Measurements from ENCODE around the gene DYNC2LI1.

Gene DYNC2LI1

DNA sequence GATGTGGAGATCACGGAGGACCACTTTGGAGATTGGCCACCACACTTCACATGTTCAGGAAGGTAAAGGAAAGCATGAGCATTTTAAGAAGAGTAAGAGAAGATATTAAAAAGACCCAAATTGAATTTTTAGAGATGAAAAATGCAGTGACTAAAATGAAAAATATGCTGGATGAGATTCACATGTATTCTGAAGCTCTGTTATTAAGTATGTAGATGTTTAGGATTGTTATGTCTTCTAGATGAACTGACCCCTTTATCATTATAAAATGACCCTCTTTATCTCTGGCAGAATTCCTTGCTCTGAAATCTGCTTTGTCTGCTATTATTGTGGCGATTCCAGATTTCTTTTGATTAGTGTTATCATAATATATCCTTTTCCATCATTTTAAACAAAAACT lies 36.0 kb upstream of the DYNC2LI1 start:
- H3K9me3 ChIP-seq (ENCODE audit: control insufficient read depth, low read length), result no peaks in the 10 kb centered on the region
- no peak overlapping the region for H3K27ac ChIP-seq (ENCODE audit: low read depth, low read length, severe bottlenecking)
- 100% methylated on average over 1 of the region's 2 CpGs; no CpG with 5 or more reads in 1 of the 2 experiments for WGBS, 2 experiments (ENCODE audit: insufficient coverage in 2 of 2)
- no peaks in the 10 kb centered on the region for H3K36me3 ChIP-seq (ENCODE audit: control insufficient read depth, insufficient read depth, low read length)
- peaks cover 5% of the 10 kb centered on the region for H3K4me1 ChIP-seq (ENCODE audit: control insufficient read depth, insufficient read depth, low read length, poor library complexity, severe bottlenecking)
- no peak overlapping the region for H3K4me3 ChIP-seq (ENCODE audit: extremely low read depth, insufficient read depth, low read length, poor library complexity, severe bottlenecking)

DNA sequence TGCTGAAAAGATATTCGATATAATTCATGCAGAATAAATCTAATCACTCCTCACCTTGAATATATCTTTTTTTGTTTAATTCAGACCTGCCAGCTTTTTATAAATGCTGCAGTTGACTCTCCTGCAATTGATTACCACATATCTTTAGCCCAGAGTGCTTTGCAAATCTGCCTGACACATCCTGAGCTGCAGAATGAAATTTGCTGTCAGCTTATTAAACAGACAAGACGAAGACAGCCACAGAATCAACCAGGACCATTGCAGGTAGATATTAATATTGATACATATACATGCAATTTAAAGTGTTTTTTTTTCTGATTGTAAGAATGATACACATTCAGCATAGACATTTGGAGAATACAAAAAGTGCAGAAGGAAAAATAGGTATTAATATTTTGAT lies 35.6 kb upstream of the DYNC2LI1 start:
- H3K27ac ChIP-seq (ENCODE audit: low read depth, low read length, severe bottlenecking), result no peak overlapping the region
- H3K4me1 ChIP-seq (ENCODE audit: control insufficient read depth, insufficient read depth, low read length, poor library complexity, severe bottlenecking), result peaks cover 5% of the 10 kb centered on the region
- H3K9me3 ChIP-seq (ENCODE audit: control insufficient read depth, low read length), result no peaks in the 10 kb centered on the region
- no peaks in the 10 kb centered on the region for H3K36me3 ChIP-seq (ENCODE audit: control insufficient read depth, insufficient read depth, low read length)
- WGBS, 2 experiments (ENCODE audit: insufficient coverage in 2 of 2), result 100% methylated on average over 1 of the region's 2 CpGs
- no peak overlapping the region for H3K4me3 ChIP-seq (ENCODE audit: extremely low read depth, insufficient read depth, low read length, poor library complexity, severe bottlenecking)

DNA sequence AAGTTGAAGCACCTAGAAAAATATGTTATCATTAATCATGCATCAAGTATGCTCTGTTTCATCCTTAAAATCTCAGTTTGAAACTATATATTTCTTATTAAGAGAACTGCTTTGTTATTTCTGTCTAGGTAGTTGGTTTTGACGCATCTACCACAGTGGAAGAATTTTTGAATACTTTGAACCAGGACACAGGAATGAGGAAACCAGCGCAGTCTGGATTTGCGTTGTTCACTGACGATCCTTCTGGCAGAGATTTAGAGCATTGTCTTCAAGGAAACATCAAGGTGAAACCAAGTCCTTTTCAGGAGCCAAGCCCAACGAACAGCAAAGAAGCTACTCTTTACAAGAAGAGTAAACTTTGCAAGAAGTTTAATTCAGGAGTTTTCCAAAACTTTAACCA lies 30.1 kb upstream of the DYNC2LI1 start:
- 90 to 100% methylated on average over 4 of the region's 5 CpGs for WGBS, 2 experiments (ENCODE audit: insufficient coverage in 2 of 2)
- Histone ChIP-seq H3K27ac (ENCODE audit: low read depth, low read length, severe bottlenecking) (no peak overlapping the region), H3K36me3 (ENCODE audit: control insufficient read depth, insufficient read depth, low read length) (no peaks in the 10 kb centered on the region), H3K4me1 (ENCODE audit: control insufficient read depth, insufficient read depth, low read length, poor library complexity, severe bottlenecking) (peaks cover 10% of the 10 kb centered on the region), H3K4me3 (ENCODE audit: extremely low read depth, insufficient read depth, low read length, poor library complexity, severe bottlenecking) (no peak overlapping the region), H3K9me3 (ENCODE audit: control insufficient read depth, low read length) (no peaks in the 10 kb centered on the region)

DNA sequence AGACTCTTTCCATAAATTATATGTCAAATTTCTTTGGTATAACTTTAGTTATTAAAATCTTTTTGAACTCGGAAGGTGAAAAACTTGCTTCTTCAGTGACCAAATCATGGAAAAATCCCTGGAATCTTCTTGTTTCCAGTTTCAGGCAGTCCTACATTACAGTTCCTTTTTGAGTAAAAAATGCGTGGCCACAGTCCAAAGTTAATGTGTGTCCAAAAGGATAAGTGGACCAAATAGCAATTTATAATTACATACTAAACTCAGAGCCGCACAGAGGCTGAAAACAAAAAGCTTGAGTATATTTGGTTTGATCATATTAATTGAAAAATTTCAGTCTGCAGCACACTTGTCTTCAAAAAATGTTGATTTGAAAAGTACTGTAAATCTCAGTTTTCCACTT lies 28.4 kb upstream of the DYNC2LI1 start:
- Histone ChIP-seq H3K4me1 (ENCODE audit: control insufficient read depth, insufficient read depth, low read length, poor library complexity, severe bottlenecking) (peaks cover 10% of the 10 kb centered on the region), H3K9me3 (ENCODE audit: control insufficient read depth, low read length) (no peaks in the 10 kb centered on the region), H3K27ac (ENCODE audit: low read depth, low read length, severe bottlenecking) (peak overlapping the region; percentile 6), H3K4me3 (ENCODE audit: extremely low read depth, insufficient read depth, low read length, poor library complexity, severe bottlenecking) (no peak overlapping the region), H3K36me3 (ENCODE audit: control insufficient read depth, insufficient read depth, low read length) (no peaks in the 10 kb centered on the region)
- WGBS, 2 experiments (ENCODE audit: insufficient coverage in 2 of 2), result 100% methylated on average over 1 of the region's 3 CpGs; no CpG with 5 or more reads in 1 of the 2 experiments

DNA sequence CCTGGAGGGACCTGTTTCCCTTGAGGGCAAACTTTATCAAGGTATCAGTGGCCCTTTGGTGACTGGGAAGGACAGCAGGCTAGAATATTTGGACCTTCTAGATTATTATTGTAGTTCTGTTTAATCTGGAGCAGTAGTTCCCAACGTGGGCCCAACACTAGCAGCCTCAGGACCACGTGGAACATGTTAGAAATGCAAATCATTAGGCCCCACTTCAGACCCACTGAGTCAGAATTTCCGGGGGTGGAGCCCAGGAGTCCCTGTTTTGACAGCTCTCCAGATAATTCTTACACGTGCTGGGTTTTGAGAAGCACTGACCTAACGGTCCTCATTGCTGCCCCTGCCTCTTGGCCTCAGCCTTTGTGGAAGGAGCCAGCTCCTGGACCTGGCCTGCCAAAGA lies 25.5 kb upstream of the DYNC2LI1 start:
- H3K27ac ChIP-seq (ENCODE audit: low read depth, low read length, severe bottlenecking), result no peak overlapping the region
- no peak overlapping the region for H3K4me3 ChIP-seq (ENCODE audit: extremely low read depth, insufficient read depth, low read length, poor library complexity, severe bottlenecking)
- H3K4me1 ChIP-seq (ENCODE audit: control insufficient read depth, insufficient read depth, low read length, poor library complexity, severe bottlenecking), result peaks cover 20% of the 10 kb centered on the region
- no peaks in the 10 kb centered on the region for H3K9me3 ChIP-seq (ENCODE audit: control insufficient read depth, low read length)
- WGBS, 2 experiments (ENCODE audit: insufficient coverage in 2 of 2), result 81 to 94% methylated on average over 4 to 5 of the region's 5 CpGs
- H3K36me3 ChIP-seq (ENCODE audit: control insufficient read depth, insufficient read depth, low read length), result no peaks in the 10 kb centered on the region

DNA sequence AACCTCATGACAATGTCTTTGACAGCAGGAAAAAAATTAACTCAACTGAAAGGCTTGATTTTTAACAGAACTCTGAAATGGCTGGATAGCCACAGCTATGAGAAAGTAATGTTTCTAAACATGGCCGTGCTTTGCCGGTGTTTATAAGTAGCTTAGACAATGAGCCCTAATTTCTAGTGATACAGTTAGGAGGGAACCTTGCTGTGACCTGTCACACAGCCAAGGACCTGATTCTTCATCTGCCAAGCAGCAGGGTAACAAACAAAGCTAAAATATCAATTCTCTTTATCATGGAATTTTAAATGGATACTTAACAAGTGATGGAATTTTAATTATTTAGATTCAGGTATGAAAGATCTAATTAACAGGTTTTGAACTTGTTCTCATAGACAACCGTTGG lies 24.3 kb upstream of the DYNC2LI1 start:
- 88 to 100% methylated on average over 2 of the region's 3 CpGs for WGBS, 2 experiments (ENCODE audit: insufficient coverage in 2 of 2)
- Histone ChIP-seq H3K9me3 (ENCODE audit: control insufficient read depth, low read length) (no peaks in the 10 kb centered on the region), H3K4me1 (ENCODE audit: control insufficient read depth, insufficient read depth, low read length, poor library complexity, severe bottlenecking) (peaks cover 20% of the 10 kb centered on the region), H3K36me3 (ENCODE audit: control insufficient read depth, insufficient read depth, low read length) (no peaks in the 10 kb centered on the region), H3K4me3 (ENCODE audit: extremely low read depth, insufficient read depth, low read length, poor library complexity, severe bottlenecking) (no peak overlapping the region), H3K27ac (ENCODE audit: low read depth, low read length, severe bottlenecking) (no peak overlapping the region)

DNA sequence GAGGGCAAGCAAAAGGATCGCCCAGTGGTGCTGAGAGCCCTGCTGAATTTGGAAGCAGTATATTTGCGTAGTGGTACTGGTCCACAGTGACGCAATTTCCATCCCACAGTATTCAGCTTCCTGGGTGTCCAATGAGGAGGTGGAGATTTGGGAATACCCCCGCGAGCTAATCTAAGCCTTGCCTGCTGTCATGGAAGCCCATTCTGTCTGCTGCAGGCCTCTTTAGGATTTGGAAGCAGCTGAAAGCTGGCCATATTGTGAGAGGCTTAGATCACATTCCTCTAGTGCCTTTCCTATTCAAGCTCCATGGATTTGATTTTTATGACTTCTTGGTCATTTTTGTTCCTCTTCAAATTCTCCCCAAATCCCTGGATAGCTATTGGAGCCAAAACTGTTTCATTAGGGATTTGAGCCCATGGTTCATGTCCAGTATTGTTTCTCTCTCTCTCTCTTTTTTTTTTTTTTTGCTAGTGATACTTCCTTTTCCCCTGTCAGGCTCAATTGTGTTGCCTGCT lies 22.3 kb upstream of the DYNC2LI1 start:
- Histone ChIP-seq H3K4me1 (ENCODE audit: control insufficient read depth, insufficient read depth, low read length, poor library complexity, severe bottlenecking) (peaks cover 10% of the 10 kb centered on the region), H3K4me3 (ENCODE audit: extremely low read depth, insufficient read depth, low read length, poor library complexity, severe bottlenecking) (no peak overlapping the region), H3K9me3 (ENCODE audit: control insufficient read depth, low read length) (no peaks in the 10 kb centered on the region), H3K36me3 (ENCODE audit: control insufficient read depth, insufficient read depth, low read length) (no peaks in the 10 kb centered on the region), H3K27ac (ENCODE audit: low read depth, low read length, severe bottlenecking) (no peak overlapping the region)
- 82 to 84% methylated on average over 5 of the region's 5 CpGs for WGBS, 2 experiments (ENCODE audit: insufficient coverage in 2 of 2)

DNA sequence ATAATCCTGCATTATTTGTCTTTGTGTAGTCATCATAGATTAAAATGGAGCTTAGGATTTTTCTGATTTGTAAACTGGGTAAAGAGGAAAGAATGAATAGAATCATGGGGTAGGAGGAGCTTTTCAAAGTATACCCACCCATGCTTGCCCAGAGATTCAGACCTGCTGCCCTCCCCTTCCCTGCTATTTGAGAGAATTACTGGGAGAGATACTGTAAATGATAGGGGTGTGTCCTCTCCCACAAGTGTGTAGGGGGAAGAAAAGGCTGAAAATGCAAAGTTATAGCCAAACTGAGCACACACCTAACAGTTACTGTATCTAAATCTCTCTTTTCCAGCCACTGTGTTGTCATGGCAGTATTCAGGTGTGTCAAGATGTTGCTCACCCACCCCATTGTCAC lies 21.5 kb upstream of the DYNC2LI1 start:
- H3K27ac ChIP-seq (ENCODE audit: low read depth, low read length, severe bottlenecking), result no peak overlapping the region
- no peaks in the 10 kb centered on the region for H3K9me3 ChIP-seq (ENCODE audit: control insufficient read depth, low read length)
- H3K4me3 ChIP-seq (ENCODE audit: extremely low read depth, insufficient read depth, low read length, poor library complexity, severe bottlenecking), result no peak overlapping the region
- peaks cover 10% of the 10 kb centered on the region for H3K4me1 ChIP-seq (ENCODE audit: control insufficient read depth, insufficient read depth, low read length, poor library complexity, severe bottlenecking)
- no peaks in the 10 kb centered on the region for H3K36me3 ChIP-seq (ENCODE audit: control insufficient read depth, insufficient read depth, low read length)

DNA sequence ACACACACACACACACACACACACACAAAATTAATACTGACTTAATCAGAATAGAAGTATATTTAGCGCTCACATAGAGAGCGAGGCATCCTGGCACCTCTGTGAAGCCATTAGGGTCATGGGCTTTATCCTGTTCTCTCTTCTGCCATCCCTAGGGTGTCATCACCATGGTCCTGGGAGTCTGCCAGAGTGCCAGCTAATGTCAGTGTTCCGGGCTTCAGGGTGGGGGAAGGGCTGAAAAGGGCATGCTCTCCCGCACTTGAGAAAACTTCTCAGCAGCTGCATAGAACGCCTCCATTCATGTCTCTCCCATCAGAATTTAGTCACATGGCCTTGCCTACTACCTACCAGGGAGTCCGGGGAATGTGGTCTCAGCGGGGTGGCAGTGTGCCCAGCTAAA lies 19.7 kb upstream of the DYNC2LI1 start:
- no peaks in the 10 kb centered on the region for H3K9me3 ChIP-seq (ENCODE audit: control insufficient read depth, low read length)
- H3K36me3 ChIP-seq (ENCODE audit: control insufficient read depth, insufficient read depth, low read length), result no peaks in the 10 kb centered on the region
- H3K4me1 ChIP-seq (ENCODE audit: control insufficient read depth, insufficient read depth, low read length, poor library complexity, severe bottlenecking), result peaks cover 18% of the 10 kb centered on the region
- no peak overlapping the region for H3K4me3 ChIP-seq (ENCODE audit: extremely low read depth, insufficient read depth, low read length, poor library complexity, severe bottlenecking)
- no peak overlapping the region for H3K27ac ChIP-seq (ENCODE audit: low read depth, low read length, severe bottlenecking)
- 89 to 93% methylated on average over 2 to 4 of the region's 7 CpGs for WGBS, 2 experiments (ENCODE audit: insufficient coverage in 2 of 2)

DNA sequence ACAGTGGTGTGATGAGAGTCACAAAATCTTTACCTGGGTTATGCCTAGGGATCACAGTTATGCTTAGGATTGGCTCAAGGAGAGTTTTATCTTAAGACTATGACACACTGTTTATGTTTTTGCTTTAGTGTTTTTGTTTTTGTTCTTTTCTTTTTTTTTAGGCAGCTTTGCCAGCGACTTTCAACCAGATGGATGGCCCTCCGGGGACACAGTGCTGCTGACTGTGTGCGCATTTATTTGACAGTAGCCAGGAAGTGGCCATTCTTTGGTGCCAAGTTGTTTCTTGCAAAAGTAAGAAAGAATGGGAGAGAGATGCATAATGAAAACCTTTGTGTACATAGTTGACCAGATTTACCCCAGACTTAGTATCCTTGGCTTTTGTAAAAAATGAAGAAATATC lies 15.1 kb upstream of the DYNC2LI1 start:
- peak overlapping the region; percentile 54 for H3K27ac ChIP-seq (ENCODE audit: low read depth, low read length, severe bottlenecking)
- whole genome bisulfite sequencing, 2 experiments (ENCODE audit: insufficient coverage in 2 of 2), result 82 to 100% methylated on average over 1 to 3 of the region's 3 CpGs
- H3K4me3 ChIP-seq (ENCODE audit: extremely low read depth, insufficient read depth, low read length, poor library complexity, severe bottlenecking), result no peak overlapping the region
- no peaks in the 10 kb centered on the region for H3K9me3 ChIP-seq (ENCODE audit: control insufficient read depth, low read length)
- H3K36me3 ChIP-seq (ENCODE audit: control insufficient read depth, insufficient read depth, low read length), result no peaks in the 10 kb centered on the region
- peaks cover 14% of the 10 kb centered on the region for H3K4me1 ChIP-seq (ENCODE audit: control insufficient read depth, insufficient read depth, low read length, poor library complexity, severe bottlenecking)

DNA sequence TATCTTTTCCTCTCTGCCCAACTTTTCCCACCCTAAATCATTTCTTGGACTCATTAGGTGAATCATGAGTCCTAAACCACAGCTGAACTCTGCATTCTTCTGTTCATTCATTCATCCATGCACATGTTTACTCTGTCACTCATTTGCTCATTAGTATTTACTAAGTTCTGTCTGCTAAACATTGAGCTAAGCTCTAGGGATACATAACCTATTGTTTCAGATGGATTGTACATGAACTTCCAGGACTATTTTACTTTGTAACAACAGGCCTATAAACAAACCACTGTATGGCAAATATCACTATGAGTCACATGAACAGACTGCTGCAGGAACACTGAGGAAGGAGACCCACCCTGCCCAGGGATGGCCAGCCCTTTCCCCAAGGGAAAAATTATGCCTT lies 14.6 kb upstream of the DYNC2LI1 start:
- peak overlapping the region; percentile 2 for H3K27ac ChIP-seq (ENCODE audit: low read depth, low read length, severe bottlenecking)
- H3K36me3 ChIP-seq (ENCODE audit: control insufficient read depth, insufficient read depth, low read length), result no peaks in the 10 kb centered on the region
- H3K4me1 ChIP-seq (ENCODE audit: control insufficient read depth, insufficient read depth, low read length, poor library complexity, severe bottlenecking), result peaks cover 14% of the 10 kb centered on the region
- no peak overlapping the region for H3K4me3 ChIP-seq (ENCODE audit: extremely low read depth, insufficient read depth, low read length, poor library complexity, severe bottlenecking)
- H3K9me3 ChIP-seq (ENCODE audit: control insufficient read depth, low read length), result no peaks in the 10 kb centered on the region
